Caco-2 (cell line): Measurements from ENCODE around the gene MRPL17. TPM values are rescaled to one million over a fixed set of nuclear protein-coding genes. Genes with fewer than 3 reads are reported as not detected.

Experiments used
- BruUV-seq: library from RNA; stranded (reverse); fragments of 400-500 nt; replicated peaks from 2 replicates; lab custom pipeline; 2021; lab: Mats Ljungman, UMichigan
- CTCF ChIA-PET: fragments of 300-600 bp; sonication (Branson Sonifier 250); formaldehyde crosslinking; loops from one replicate; lab custom pipeline; 2022; ENCODE audit warnings: antibody characterized with exemption; lab: Charles Lee
- POLR2A ChIA-PET: fragments of 300-600 bp; sonication (Branson Sonifier 250); formaldehyde crosslinking; loops from one replicate; lab custom pipeline; 2022; ENCODE audit warnings: antibody characterized with exemption; lab: Charles Lee
- DNase-seq, 2 experiments: peaks; one replicate each; pipeline versions ENCODE4 v3.0.0 to v3.0.0-alpha.2; 2020 to 2022
- H3K27me3 ChIP-seq: replicated peaks from 2 replicates; pipeline ENCODE4 v1.6.0; 2011; ENCODE audit warnings: low read length; ENCODE audit not compliant: control insufficient read depth, insufficient read depth
- H3K36me3 ChIP-seq: 2 replicates; pipeline ENCODE4 v1.5.1; 2011; ENCODE audit warnings: low read length; ENCODE audit not compliant: control insufficient read depth, insufficient read depth
- H3K4me1 ChIP-seq: fragments of 250-450 bp; sonication (Bioruptor Pico); 2 replicates; pipeline ENCODE4 v1.5.1; 2020; ENCODE audit warnings: mild to moderate bottlenecking
- H3K4me3 ChIP-seq: 2 replicates; pipeline ENCODE4 v1.5.1; 2011; ENCODE audit warnings: low read depth, mild to moderate bottlenecking, control low read depth, low read length
- H3K9me3 ChIP-seq: fragments of 250-450 bp; sonication (Bioruptor Pico); 2 replicates; pipeline ENCODE4 v1.5.1; 2020; ENCODE audit warnings: mild to moderate bottlenecking, moderate library complexity
- H3K27ac Mint-ChIP-seq: one replicate; pipeline ENCODE4 v1.8.0; 2022; ENCODE audit warnings: mixed read lengths; ENCODE audit not compliant: unreplicated experiment
- H3K27me3 Mint-ChIP-seq: one replicate; pipeline ENCODE4 v1.8.0; 2022; ENCODE audit warnings: mixed read lengths; ENCODE audit not compliant: insufficient read depth, unreplicated experiment
- H3K36me3 Mint-ChIP-seq: one replicate; pipeline ENCODE4 v1.8.0; 2022; ENCODE audit warnings: mild to moderate bottlenecking, mixed read lengths; ENCODE audit not compliant: insufficient read depth, unreplicated experiment
- H3K4me1 Mint-ChIP-seq: one replicate; pipeline ENCODE4 v1.8.0; 2022; ENCODE audit warnings: low read depth, mixed read lengths; ENCODE audit not compliant: unreplicated experiment
- H3K4me3 Mint-ChIP-seq: one replicate; pipeline ENCODE4 v1.8.0; 2022; ENCODE audit warnings: mild to moderate bottlenecking, moderate library complexity, mixed read lengths; ENCODE audit not compliant: unreplicated experiment
- H3K9me3 Mint-ChIP-seq: one replicate; pipeline ENCODE4 v1.8.0; 2022; ENCODE audit warnings: mixed read lengths; ENCODE audit not compliant: unreplicated experiment
- CTCF ChIP-seq, 2 experiments: fragments of 200-600 bp in 1 of 2; IDR thresholded peaks; 1 replicate in 1 of 2; 2 replicates in 1 of 2; pipeline versions ENCODE4 v1.5.1 to v1.8.0; 2011 to 2022; ENCODE audit warnings: antibody characterized with exemption in 1 of 2, control low read depth in 1 of 2, inconsistent platforms in 1 of 2, low read depth in 1 of 2, low read length in 1 of 2, mild to moderate bottlenecking in 1 of 2, moderate library complexity in 1 of 2; ENCODE audit not compliant: insufficient read depth in 1 of 2, severe bottlenecking in 1 of 2, unreplicated experiment in 1 of 2
- intact Hi-C: fragments of 100-400 bp; cut with micrococcal nuclease; formaldehyde crosslinking; loops from one replicate; pipeline ENCODE4 v1.10.0; 2022; ENCODE audit not compliant: unreplicated experiment
- total RNA-seq: library from RNA; stranded (reverse); gene quantifications from 2 replicates; pipeline ENCODE4 v1.2.3, GENCODE V29; 2022

The MRPL17 gene
- total RNA-seq, 1 experiment from 2014 or later = 60.8 TPM

- H3K36me3 ChIP-seq = peaks cover 4% of the 10 kb centered on the region
- Mint-ChIP-seq H3K36me3 (peaks cover 32% of the 10 kb centered on the region), H3K4me1 (peaks cover 7% of the 10 kb centered on the region), H3K27me3 (peaks cover 5% of the 10 kb centered on the region), H3K9me3 (no peaks in the 10 kb centered on the region), H3K4me3 (peak overlapping the region; percentile 100), H3K27ac (no peak overlapping the region)
- POLR2A ChIA-PET = interaction anchor here (0.6 kb wide), 1 partner anchor 85 kb away, joined by 4 read pairs; no protein-coding TSS in a partner anchor
- TF ChIP-seq CTCF (IDR thresholded peaks at IDR 0.05; ENCODE audit: insufficient read depth in 1 of 2, low read depth in 1 of 2, low read length in 1 of 2, severe bottlenecking in 1 of 2, unreplicated experiment in 1 of 2) = no peak
- no peak for DNase-seq
- H3K9me3 ChIP-seq = no peaks in the 10 kb centered on the region
- no TSS peak for BruUV-seq
- peak overlapping the region; percentile 88 for H3K4me3 ChIP-seq
- peaks cover 13% of the 10 kb centered on the region for H3K4me1 ChIP-seq
- no peaks in the 10 kb centered on the region for H3K27me3 ChIP-seq
- intact Hi-C loops = loop anchor here (2.0 kb wide), 1 partner anchor 193 kb away; no protein-coding TSS in a partner anchor
- CTCF ChIA-PET = interaction anchor here (1.1 kb wide), 1 partner anchor 151 kb away, joined by 3 read pairs; no protein-coding TSS in a partner anchor
Measured at GRCh38 chr11:6681949-6682348, 1.2 kb downstream of the MRPL17 start.

- peaks cover 13% of the 10 kb centered on the region for H3K4me1 ChIP-seq
- Mint-ChIP-seq H3K9me3 (no peaks in the 10 kb centered on the region), H3K27me3 (peaks cover 5% of the 10 kb centered on the region), H3K4me3 (peak overlapping the region; percentile 100), H3K36me3 (peaks cover 32% of the 10 kb centered on the region), H3K27ac (no peak overlapping the region), H3K4me1 (peaks cover 7% of the 10 kb centered on the region)
- H3K36me3 ChIP-seq = peaks cover 4% of the 10 kb centered on the region
- H3K27me3 ChIP-seq = no peaks in the 10 kb centered on the region
- no peaks in the 10 kb centered on the region for H3K9me3 ChIP-seq
- H3K4me3 ChIP-seq = no peak overlapping the region; the same call in 1 of the 2 replicates
- DNase-seq = no peak
- intact Hi-C loops = no loop called here
- TF ChIP-seq CTCF (IDR thresholded peaks at IDR 0.05; ENCODE audit: insufficient read depth in 1 of 2, low read depth in 1 of 2, low read length in 1 of 2, severe bottlenecking in 1 of 2, unreplicated experiment in 1 of 2) = no peak
- CTCF ChIA-PET = interaction anchor here (1.1 kb wide), 1 partner anchor 150 kb away, joined by 3 read pairs; no protein-coding TSS in a partner anchor
- POLR2A ChIA-PET = interaction anchor here (0.6 kb wide), 1 partner anchor 84 kb away, joined by 4 read pairs; no protein-coding TSS in a partner anchor
- BruUV-seq = no TSS peak
Measured at GRCh38 chr11:6681505-6681904, 1.6 kb downstream of the MRPL17 start.

GRCh38 chr11:6677018-6677417 lies 6.1 kb downstream of the MRPL17 start:
- no peak for TF ChIP-seq CTCF (IDR thresholded peaks at IDR 0.05; ENCODE audit: insufficient read depth in 1 of 2, low read depth in 1 of 2, low read length in 1 of 2, severe bottlenecking in 1 of 2, unreplicated experiment in 1 of 2)
- DNase-seq = no peak
- Mint-ChIP-seq H3K4me3 (no peak overlapping the region), H3K27me3 (no peaks in the 10 kb centered on the region), H3K9me3 (no peaks in the 10 kb centered on the region), H3K4me1 (no peaks in the 10 kb centered on the region), H3K36me3 (peaks cover 18% of the 10 kb centered on the region), H3K27ac (no peak overlapping the region)
- Histone ChIP-seq H3K9me3 (no peaks in the 10 kb centered on the region), H3K36me3 (peaks cover 4% of the 10 kb centered on the region), H3K4me1 (peaks cover 8% of the 10 kb centered on the region; the same call in 1 of the 2 replicates), H3K4me3 (no peak overlapping the region), H3K27me3 (no peaks in the 10 kb centered on the region)
- ChIA-PET POLR2A (interaction anchor here (0.5 kb wide), 1 partner anchor 65 kb away, joined by 5 read pairs; the partner anchor contains the start of gene TAF10), CTCF (no interaction called here)
- intact Hi-C loops = no loop called here
- no TSS peak for BruUV-seq
